ENCODE results near the gene MRAS.

The MRAS gene

GRCh38 chr3:138355071-138355470 is 6.7 kb downstream of the MRAS start:
- Histone ChIP-seq H3K4me1 (no peaks in the 10 kb centered on the region), H4K20me1 (no peaks in the 10 kb centered on the region), H3K4me3 (no peak overlapping the region), H3K27me3 (peaks cover 6% of the 10 kb centered on the region; the same call in 1 of the 2 replicates), H3K36me3 (no peaks in the 10 kb centered on the region), H3K4me2 (no peak overlapping the region), H3K27ac (no peak overlapping the region), H3K9me3 (no peaks in the 10 kb centered on the region), H3K9ac (no peak overlapping the region)
- TF ChIP-seq Cebpa-rat (IDR thresholded peaks at IDR 0.05): no peak

- H3K9ac ChIP-seq: no peak overlapping the region
- TF ChIP-seq Cebpa-rat (IDR thresholded peaks at IDR 0.05): no peak
- H3K27me3 ChIP-seq: no peaks in the 10 kb centered on the region
- no peak overlapping the region for H3K27ac ChIP-seq
- no peaks in the 10 kb centered on the region for H4K20me1 ChIP-seq
- no peak overlapping the region for H3K4me2 ChIP-seq
- peaks cover 9% of the 10 kb centered on the region for H3K4me1 ChIP-seq
- H3K4me3 ChIP-seq: no peak overlapping the region
- H3K9me3 ChIP-seq: no peaks in the 10 kb centered on the region
- no peaks in the 10 kb centered on the region for H3K36me3 ChIP-seq
Measured at GRCh38 chr3:138356730-138357405, 8.5 kb downstream of the MRAS start.

GRCh38 chr3:138359148-138359918 is 11.0 kb downstream of the MRAS start:
- Histone ChIP-seq H3K36me3 (no peaks in the 10 kb centered on the region), H3K4me1 (peaks cover 17% of the 10 kb centered on the region), H3K27ac (no peak overlapping the region), H3K9ac (no peak overlapping the region), H3K4me3 (no peak overlapping the region), H3K4me2 (no peak overlapping the region), H4K20me1 (no peaks in the 10 kb centered on the region), H3K9me3 (no peaks in the 10 kb centered on the region), H3K27me3 (no peaks in the 10 kb centered on the region)
- no peak for TF ChIP-seq Cebpa-rat (IDR thresholded peaks at IDR 0.05)

GRCh38 chr3:138359919-138360868 is 11.8 kb downstream of the MRAS start:
- Histone ChIP-seq H3K27me3 (no peaks in the 10 kb centered on the region), H3K9ac (no peak overlapping the region), H3K9me3 (no peaks in the 10 kb centered on the region), H3K27ac (no peak overlapping the region), H3K4me3 (no peak overlapping the region), H3K4me2 (no peak overlapping the region), H3K4me1 (peaks cover 17% of the 10 kb centered on the region), H3K36me3 (no peaks in the 10 kb centered on the region), H4K20me1 (no peaks in the 10 kb centered on the region)
- TF ChIP-seq Cebpa-rat (IDR thresholded peaks at IDR 0.05): no peak

GRCh38 chr3:138360869-138361525 is 12.6 kb downstream of the MRAS start:
- Histone ChIP-seq H3K4me1 (peaks cover 17% of the 10 kb centered on the region), H3K4me3 (no peak overlapping the region), H3K27me3 (no peaks in the 10 kb centered on the region), H4K20me1 (no peaks in the 10 kb centered on the region), H3K27ac (no peak overlapping the region), H3K36me3 (no peaks in the 10 kb centered on the region), H3K9me3 (no peaks in the 10 kb centered on the region), H3K9ac (no peak overlapping the region), H3K4me2 (peak overlapping the region; percentile 77)
- no peak for TF ChIP-seq Cebpa-rat (IDR thresholded peaks at IDR 0.05)

GRCh38 chr3:138361561-138361971 is 13.2 kb downstream of the MRAS start:
- Histone ChIP-seq H3K27ac (no peak overlapping the region), H3K9ac (no peak overlapping the region), H3K4me2 (peak overlapping the region; percentile 77), H3K36me3 (no peaks in the 10 kb centered on the region), H4K20me1 (no peaks in the 10 kb centered on the region), H3K4me1 (peaks cover 17% of the 10 kb centered on the region), H3K9me3 (no peaks in the 10 kb centered on the region), H3K4me3 (no peak overlapping the region), H3K27me3 (no peaks in the 10 kb centered on the region)
- no peak for TF ChIP-seq Cebpa-rat (IDR thresholded peaks at IDR 0.05)

- Histone ChIP-seq H3K27me3 (no peaks in the 10 kb centered on the region), H3K27ac (no peak overlapping the region), H3K4me3 (no peak overlapping the region), H3K4me1 (peaks cover 17% of the 10 kb centered on the region), H3K9ac (no peak overlapping the region), H4K20me1 (no peaks in the 10 kb centered on the region), H3K36me3 (no peaks in the 10 kb centered on the region), H3K9me3 (no peaks in the 10 kb centered on the region), H3K4me2 (peak overlapping the region; percentile 77; the same call in 1 of the 2 replicates)
- TF ChIP-seq Cebpa-rat (IDR thresholded peaks at IDR 0.05): no peak
Measured at GRCh38 chr3:138362538-138362937, 14.2 kb downstream of the MRAS start.

GRCh38 chr3:138363322-138363721 is 14.9 kb downstream of the MRAS start:
- Histone ChIP-seq H3K4me3 (no peak overlapping the region), H4K20me1 (no peaks in the 10 kb centered on the region), H3K4me1 (peaks cover 17% of the 10 kb centered on the region), H3K4me2 (no peak overlapping the region), H3K36me3 (no peaks in the 10 kb centered on the region), H3K27me3 (no peaks in the 10 kb centered on the region), H3K27ac (no peak overlapping the region), H3K9ac (no peak overlapping the region), H3K9me3 (no peaks in the 10 kb centered on the region)
- TF ChIP-seq Cebpa-rat (IDR thresholded peaks at IDR 0.05): no peak
